ENCODE measurements around the gene LHX6.
A peak's percentile ranks its signal among the peaks of the same experiment; 100 is the strongest.

Gene LHX6

DNA sequence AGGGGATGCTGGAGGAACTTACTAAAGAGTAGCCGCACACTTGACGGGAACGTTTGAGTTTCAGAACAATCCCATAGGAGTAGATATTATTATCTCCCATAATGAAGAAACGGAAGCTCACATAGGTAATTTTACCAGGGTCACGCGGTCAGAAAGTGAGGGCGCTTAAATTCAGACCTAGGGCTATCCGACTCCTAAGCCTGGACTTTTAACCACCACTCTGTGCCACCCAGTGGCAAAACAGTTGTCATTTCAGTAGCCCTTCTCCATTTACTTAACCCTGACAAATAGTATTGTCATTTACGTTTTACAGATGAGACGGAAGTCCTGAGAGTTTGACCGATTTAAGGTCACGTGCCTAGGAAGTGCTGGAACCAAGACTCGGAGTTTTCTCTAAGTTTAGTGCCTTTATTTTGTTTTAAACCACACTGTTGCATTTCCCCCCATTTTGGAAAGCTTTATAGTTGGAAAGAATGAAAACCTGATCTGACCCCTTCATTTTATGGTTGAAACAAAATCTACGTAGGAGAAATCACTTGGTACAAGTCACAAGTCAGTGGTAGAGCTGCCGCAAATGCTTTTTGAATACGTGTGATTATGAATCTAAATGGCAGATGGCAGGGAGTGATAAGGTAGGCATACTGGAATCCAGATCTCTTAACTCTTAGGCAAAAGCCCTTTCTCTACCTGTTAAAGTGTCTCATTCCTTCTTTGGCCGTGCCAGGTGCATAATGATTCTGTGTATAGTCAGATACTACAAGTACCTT lies 36.6 kb upstream of the LHX6 start:
- TF ChIP-seq FOXM1 (IDR thresholded peaks at IDR 0.05; ENCODE audit: borderline replicate concordance, low read depth), result no peak
- TF ChIP-seq, protein P1, sequence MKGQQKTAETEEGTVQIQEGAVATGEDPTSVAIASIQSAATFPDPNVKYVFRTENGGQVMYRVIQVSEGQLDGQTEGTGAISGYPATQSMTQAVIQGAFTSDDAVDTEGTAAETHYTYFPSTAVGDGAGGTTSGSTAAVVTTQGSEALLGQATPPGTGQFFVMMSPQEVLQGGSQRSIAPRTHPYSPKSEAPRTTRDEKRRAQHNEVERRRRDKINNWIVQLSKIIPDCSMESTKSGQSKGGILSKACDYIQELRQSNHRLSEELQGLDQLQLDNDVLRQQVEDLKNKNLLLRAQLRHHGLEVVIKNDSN (IDR thresholded peaks at IDR 0.05), result peak; percentile 91
- no peak for TF ChIP-seq TAF1 (IDR thresholded peaks at IDR 0.05; ENCODE audit: low read depth)
- TF ChIP-seq, protein P2, sequence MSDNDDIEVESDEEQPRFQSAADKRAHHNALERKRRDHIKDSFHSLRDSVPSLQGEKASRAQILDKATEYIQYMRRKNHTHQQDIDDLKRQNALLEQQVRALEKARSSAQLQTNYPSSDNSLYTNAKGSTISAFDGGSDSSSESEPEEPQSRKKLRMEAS (IDR thresholded peaks at IDR 0.05), result no peak
- TF ChIP-seq CEBPB (IDR thresholded peaks at IDR 0.05), result no peak
- TF ChIP-seq TCF12 (IDR thresholded peaks at IDR 0.05; ENCODE audit: low read depth), result no peak
- TF ChIP-seq, protein P3, sequence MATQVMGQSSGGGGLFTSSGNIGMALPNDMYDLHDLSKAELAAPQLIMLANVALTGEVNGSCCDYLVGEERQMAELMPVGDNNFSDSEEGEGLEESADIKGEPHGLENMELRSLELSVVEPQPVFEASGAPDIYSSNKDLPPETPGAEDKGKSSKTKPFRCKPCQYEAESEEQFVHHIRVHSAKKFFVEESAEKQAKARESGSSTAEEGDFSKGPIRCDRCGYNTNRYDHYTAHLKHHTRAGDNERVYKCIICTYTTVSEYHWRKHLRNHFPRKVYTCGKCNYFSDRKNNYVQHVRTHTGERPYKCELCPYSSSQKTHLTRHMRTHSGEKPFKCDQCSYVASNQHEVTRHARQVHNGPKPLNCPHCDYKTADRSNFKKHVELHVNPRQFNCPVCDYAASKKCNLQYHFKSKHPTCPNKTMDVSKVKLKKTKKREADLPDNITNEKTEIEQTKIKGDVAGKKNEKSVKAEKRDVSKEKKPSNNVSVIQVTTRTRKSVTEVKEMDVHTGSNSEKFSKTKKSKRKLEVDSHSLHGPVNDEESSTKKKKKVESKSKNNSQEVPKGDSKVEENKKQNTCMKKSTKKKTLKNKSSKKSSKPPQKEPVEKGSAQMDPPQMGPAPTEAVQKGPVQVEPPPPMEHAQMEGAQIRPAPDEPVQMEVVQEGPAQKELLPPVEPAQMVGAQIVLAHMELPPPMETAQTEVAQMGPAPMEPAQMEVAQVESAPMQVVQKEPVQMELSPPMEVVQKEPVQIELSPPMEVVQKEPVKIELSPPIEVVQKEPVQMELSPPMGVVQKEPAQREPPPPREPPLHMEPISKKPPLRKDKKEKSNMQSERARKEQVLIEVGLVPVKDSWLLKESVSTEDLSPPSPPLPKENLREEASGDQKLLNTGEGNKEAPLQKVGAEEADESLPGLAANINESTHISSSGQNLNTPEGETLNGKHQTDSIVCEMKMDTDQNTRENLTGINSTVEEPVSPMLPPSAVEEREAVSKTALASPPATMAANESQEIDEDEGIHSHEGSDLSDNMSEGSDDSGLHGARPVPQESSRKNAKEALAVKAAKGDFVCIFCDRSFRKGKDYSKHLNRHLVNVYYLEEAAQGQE (IDR thresholded peaks at IDR 0.05; ENCODE audit: low read depth), result no peak
- no peak for TF ChIP-seq EP300 (IDR thresholded peaks at IDR 0.05; ENCODE audit: borderline replicate concordance)
- TF ChIP-seq CREB1 (IDR thresholded peaks at IDR 0.05; ENCODE audit: low read depth), result peak; percentile 51; the same call in 1 of the 2 replicates
- no peak for TF ChIP-seq TEAD4 (IDR thresholded peaks at IDR 0.05)
- no peak for TF ChIP-seq EGR1 (IDR thresholded peaks at IDR 0.05)

DNA sequence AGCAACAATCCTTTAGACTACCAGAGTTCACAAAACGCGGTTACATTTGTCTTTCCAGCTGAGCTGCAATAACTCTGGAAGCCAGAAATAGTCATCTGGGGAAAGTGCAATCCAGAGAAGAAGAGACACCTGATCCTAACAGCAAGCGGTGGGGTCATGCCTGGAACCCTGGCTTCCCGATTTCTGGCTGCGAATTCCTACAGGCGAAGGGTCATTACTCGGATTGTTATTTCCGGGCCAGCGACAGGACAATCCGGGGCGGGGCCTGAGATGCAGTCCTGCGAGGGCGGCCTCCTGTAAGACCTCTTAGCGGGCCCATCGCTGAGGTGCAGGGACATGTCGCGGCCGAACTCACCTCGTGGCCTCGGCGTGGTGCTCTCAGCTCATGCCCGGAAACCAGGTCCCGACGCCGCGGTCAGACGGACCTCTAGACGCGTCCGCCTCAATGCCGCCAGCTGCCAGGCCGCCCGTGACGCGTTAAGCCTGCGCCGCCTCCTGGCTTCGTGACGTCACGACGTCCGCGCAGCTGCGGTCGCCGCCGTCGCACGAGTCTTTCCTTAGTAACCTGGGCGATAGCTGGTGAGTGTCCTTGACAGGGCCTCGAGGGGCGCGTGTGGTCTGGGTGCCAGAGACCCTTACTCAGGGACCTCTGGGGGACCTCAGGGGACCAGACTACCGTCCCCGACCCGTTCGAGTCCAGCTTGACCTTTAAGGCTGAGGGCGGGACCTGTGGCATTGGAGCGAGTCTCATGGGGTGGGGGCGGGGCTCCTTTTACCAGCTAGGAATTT lies 35.8 kb upstream of the LHX6 start, which contains the start of the genes MRRF and RBM18:
Gene MRRF (plus strand): TSS at position 523 of the 789 bp plus-strand sequence. CDS start 6,010 bp downstream, outside the sequence.
Gene RBM18 (minus strand): TSS at position 481 of the 789 bp plus-strand sequence. CDS start 3,348 bp downstream, outside the sequence.
- TF ChIP-seq TEAD4 (IDR thresholded peaks at IDR 0.05) (peak; percentile 31; the same call in 1 of the 2 replicates), EGR1 (IDR thresholded peaks at IDR 0.05) (0 out of 2 replicates have a peak, but pooled peaks have one; percentile 13), ZBTB7A (IDR thresholded peaks at IDR 0.05; ENCODE audit: low read depth) (no peak; the same call in 1 of the 2 replicates), TAF1 (IDR thresholded peaks at IDR 0.05; ENCODE audit: low read depth) (peak; percentile 93), CREB1 (IDR thresholded peaks at IDR 0.05; ENCODE audit: low read depth) (peak; percentile 96), YY1 (IDR thresholded peaks at IDR 0.05; ENCODE audit: low read depth) (no peak), NFIC (IDR thresholded peaks at IDR 0.05) (no peak; the same call in 1 of the 2 replicates), TCF12 (IDR thresholded peaks at IDR 0.05; ENCODE audit: low read depth) (peak; percentile 71)
- TF ChIP-seq, protein P2 (IDR thresholded peaks at IDR 0.05), result peak; percentile 99
- TF ChIP-seq, protein P1 (IDR thresholded peaks at IDR 0.05), result peak; percentile 58; the same call in 1 of the 2 replicates

DNA sequence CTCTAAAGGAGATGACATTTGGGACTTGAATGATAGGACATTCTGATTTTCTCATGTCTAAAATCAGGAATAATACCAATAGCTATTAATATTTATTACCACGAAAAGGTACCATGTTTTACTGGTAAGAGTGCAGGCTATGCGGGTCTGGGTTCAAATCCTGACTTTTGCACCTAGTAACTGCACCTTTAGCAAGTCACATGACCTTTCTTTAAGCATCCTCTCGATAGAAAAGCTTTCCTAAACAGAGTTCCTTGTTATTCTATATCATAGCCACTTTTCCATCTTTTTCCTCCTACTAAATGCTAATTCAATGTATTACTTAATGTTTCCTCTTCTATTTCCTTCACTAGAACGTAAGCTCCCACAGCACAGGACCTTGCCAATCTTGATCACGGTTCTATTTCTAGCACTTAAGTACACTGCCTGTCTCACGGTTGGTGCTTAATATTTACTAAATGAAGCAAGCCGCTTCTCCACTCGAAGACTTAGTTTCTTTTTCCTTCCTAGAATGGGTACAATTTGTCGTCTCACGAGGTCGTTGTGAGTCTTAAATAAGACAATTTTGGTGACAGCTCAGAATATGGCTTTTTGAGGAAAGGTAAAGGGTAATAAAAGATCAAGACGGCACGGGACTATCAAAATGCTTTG lies 35.1 kb upstream of the LHX6 start:
- TF ChIP-seq, protein P2 (IDR thresholded peaks at IDR 0.05), result no peak
- TF ChIP-seq RAD21 (IDR thresholded peaks at IDR 0.05; ENCODE audit: low read depth), result no peak
- TF ChIP-seq, protein P3 (IDR thresholded peaks at IDR 0.05; ENCODE audit: low read depth), result no peak
- TF ChIP-seq, protein P1 (IDR thresholded peaks at IDR 0.05), result no peak

DNA sequence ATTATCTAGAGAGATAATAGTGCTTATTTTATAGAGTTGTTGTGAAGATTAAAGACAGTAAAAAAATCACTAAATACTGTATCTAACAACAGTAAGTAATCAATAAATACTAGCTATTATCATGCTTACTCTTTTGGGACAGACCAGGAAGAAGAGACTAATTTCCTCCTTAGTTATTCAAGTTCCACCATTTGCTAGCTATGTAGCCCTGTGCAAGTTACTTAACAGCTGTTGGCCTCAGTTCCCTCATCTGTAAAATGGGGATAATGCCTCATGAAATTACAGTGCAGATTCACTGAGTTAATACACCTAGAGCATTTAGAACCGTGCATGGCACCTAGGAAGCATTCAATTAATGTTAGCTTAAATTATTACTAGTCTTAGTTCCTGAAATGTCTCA lies 33.3 kb upstream of the LHX6 start:
- TF ChIP-seq, protein P2 (IDR thresholded peaks at IDR 0.05), result no peak
- TF ChIP-seq CREB1 (IDR thresholded peaks at IDR 0.05; ENCODE audit: low read depth), result no peak
- no peak for TF ChIP-seq TCF12 (IDR thresholded peaks at IDR 0.05; ENCODE audit: low read depth)
- TF ChIP-seq, protein P3 (IDR thresholded peaks at IDR 0.05; ENCODE audit: low read depth), result no peak
- no peak for TF ChIP-seq EGR1 (IDR thresholded peaks at IDR 0.05)
- TF ChIP-seq EP300 (IDR thresholded peaks at IDR 0.05; ENCODE audit: borderline replicate concordance), result no peak
- no peak for TF ChIP-seq ZBTB7A (IDR thresholded peaks at IDR 0.05; ENCODE audit: low read depth)
- TF ChIP-seq, protein P1 (IDR thresholded peaks at IDR 0.05), result no peak

Measured in Ishikawa (cell line).